Activated T-cell treated with anti-CD3 and anti-CD28 coated beads for 4 hours (primary cell): ENCODE results near the gene NRSN2.
"Not testable (repeated sequence)": the region's sequence is repeated elsewhere in the genome, so short reads cannot be mapped to it uniquely, and the experiment has no call there.

Source experiments
- DNase-seq: peaks from one replicate; pipeline ENCODE4 v3.0.0-alpha.2; 2020

NRSN2 gene

DNA sequence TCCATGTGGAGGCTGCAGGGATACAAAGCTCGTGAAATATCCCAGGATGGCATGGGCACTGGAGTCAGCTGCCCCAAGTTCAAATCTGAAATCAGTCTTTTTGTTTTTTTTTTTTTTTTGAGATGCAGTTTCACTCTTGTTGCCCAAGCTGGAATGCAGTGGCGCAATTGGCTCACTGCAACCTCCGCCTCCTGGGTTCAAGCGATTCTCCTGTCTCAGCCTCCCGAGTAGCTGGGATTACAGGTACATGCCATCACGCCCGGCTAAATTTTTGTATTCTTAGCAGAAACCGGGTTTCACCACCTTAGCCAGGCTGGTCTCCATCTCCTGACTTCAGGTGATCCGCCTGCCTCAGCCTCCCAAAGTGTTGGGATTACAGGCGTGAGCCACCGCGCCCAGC, 30.7 kb downstream of the NRSN2 start:
- not testable (repeated sequence) for DNase-seq

DNA sequence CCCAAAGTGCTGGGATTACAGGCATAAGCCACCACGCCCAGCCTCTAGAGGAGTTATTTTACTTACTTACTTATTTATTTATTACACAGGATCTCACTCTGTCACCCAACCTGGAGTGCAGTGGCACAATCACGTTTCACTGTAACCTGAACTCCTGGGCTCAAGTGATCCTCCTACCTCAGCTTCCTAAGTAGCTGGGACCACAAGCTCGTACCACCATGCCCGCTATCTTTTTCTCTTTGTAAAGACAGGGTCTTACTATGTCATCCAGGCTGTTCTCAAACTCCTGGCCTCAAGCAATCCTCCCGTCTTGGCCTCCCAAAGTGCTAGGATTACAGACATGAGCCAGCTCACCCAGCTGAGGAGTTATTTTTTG, 32.0 kb downstream of the NRSN2 start:
- no peak for DNase-seq

GRCh38 chr20:380763-381580, 34.1 kb downstream of the NRSN2 start:
- DNase-seq = peak; percentile 48

- peak; percentile 49 for DNase-seq
These were observed 34.8 kb downstream of the NRSN2 start for GRCh38 chr20:381581-382290.

GRCh38 chr20:382291-383115, 35.6 kb downstream of the NRSN2 start:
- DNase-seq = no peak

DNA sequence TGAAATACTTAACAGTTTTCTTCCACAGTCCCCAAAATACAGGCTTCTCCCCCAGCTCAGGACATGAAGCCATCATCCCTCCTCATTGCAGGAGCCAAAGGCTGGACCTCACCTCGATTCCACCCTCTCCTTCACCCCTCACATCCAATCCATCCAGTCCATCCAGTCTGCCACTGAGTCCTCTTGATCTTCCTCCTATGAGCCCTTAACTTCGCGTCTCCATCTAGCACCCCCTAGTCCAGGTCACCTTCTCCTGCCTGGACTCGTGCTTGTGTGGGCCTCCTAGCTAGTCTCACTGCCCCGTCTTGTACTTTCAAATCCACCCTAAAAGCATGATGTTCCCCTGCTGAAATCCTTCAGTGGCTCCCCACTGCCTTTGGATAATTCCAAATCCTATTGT, 37.0 kb downstream of the NRSN2 start:
- DNase-seq = no peak

DNA sequence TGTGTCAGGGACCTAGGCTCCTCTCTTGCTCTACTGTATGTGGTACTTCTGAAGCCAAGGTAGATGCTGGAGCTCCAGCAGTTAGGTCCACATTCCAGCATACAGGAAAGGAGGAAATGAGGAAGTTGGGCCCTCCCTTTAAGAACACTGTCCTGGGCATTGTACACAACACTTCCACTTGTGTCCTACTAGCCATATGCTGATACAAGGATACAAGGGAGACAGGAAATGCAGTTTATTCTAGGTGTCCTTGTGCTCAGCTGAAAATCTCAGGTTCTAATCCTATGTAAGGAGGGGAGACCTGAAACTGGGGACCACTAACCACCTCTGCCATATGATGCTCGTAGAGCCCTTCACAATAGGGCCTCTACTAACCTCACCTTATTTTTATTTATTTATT, 37.8 kb downstream of the NRSN2 start:
- no peak for DNase-seq

DNA sequence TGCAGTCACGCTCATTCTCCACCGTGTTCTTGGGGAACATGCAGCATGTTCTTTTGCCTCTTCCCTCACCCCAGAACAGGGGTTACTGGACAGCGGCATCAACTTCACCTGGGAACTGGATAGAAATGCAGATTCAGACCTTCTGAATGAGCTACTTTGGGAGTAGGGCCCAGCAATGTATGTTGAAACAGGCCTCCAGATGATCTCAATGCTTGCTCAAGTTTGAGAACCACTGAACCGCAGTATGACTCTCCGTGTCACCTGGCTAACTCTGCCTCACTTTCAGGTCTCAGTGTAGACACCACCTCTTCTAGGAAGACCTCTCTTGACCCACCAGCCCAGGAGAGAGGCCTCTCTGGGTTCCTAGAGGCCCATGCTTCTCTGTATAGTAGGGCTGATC, 38.5 kb downstream of the NRSN2 start:
- no peak for DNase-seq

GRCh38 chr20:386634-387033, 39.7 kb downstream of the NRSN2 start:
- not testable (repeated sequence) for DNase-seq

GRCh38 chr20:387520-387919, 40.6 kb downstream of the NRSN2 start:
- DNase-seq = no peak

DNA sequence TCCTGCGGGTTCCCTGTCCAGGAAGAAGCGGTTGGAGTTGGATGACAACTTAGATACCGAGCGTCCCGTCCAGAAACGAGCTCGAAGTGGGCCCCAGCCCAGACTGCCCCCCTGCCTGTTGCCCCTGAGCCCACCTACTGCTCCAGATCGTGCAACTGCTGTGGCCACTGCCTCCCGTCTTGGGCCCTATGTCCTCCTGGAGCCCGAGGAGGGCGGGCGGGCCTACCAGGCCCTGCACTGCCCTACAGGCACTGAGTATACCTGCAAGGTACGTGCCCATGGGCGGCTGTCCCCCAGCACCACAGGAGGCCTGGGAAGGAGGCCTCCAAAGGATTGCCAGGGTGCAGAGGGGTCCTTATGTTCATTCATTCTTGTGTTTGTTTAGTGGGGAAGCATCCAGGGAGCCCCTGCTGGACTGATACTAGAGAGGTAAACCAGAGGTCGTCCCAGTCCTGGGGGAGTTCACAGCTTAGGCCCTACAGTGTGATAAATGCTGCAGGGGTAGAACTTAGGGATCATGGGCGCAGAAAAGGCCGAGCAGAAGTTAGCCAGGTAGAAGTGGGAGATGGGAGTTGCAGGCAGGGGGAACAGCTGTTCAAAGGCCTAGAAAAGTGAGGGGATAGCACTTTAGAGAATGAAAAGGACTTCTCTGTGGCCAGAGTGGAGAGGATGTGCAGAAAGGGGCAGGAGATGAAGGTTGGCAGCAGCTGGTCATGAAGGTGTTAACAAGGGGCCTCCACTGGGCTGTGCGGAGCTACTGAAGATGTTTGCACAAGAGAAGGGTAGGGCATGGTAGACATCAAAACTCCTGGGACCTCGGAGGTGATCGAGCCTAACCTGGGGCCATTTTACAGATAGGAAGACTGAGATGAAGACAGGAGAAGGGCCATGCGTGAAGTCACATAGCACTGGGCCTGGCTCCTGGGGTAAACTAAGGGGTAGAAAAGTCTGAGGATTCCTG, 41.4 kb downstream of the NRSN2 start:
- DNase-seq = no peak

- DNase-seq = no peak
These were observed 42.3 kb downstream of the NRSN2 start for GRCh38 chr20:389220-389619.

- DNase-seq = no peak
These were observed 44.3 kb downstream of the NRSN2 start for GRCh38 chr20:391041-391711.

DNA sequence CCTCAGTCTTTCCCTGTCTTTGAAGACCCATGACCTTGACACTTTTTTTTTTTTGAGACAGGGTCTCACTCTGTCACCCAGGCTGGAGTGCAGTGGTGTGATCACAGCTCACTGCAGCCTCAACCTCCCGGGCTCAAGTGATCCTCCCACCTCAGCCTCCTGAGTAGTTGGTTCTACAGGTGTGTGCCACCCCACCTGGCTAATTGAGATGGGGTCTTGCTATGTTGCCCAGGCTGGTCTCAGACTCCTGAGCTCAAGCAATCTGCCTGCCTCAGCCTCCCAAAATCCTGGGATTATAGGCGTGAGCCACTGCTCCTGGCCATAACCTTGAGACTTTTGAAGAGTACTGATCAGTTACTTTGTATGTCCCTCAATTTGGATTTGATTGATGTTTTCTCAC, 46.4 kb downstream of the NRSN2 start:
- not testable (repeated sequence) for DNase-seq

DNA sequence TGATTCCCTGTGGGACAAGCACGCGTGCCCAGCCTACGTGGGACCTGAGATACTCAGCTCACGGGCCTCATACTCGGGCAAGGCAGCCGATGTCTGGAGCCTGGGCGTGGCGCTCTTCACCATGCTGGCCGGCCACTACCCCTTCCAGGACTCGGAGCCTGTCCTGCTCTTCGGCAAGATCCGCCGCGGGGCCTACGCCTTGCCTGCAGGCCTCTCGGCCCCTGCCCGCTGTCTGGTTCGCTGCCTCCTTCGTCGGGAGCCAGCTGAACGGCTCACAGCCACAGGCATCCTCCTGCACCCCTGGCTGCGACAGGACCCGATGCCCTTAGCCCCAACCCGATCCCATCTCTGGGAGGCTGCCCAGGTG, 49.3 kb downstream of the NRSN2 start:
- DNase-seq = no peak

GRCh38 chr20:396619-397431, 49.9 kb downstream of the NRSN2 start:
- DNase-seq = no peak

DNA sequence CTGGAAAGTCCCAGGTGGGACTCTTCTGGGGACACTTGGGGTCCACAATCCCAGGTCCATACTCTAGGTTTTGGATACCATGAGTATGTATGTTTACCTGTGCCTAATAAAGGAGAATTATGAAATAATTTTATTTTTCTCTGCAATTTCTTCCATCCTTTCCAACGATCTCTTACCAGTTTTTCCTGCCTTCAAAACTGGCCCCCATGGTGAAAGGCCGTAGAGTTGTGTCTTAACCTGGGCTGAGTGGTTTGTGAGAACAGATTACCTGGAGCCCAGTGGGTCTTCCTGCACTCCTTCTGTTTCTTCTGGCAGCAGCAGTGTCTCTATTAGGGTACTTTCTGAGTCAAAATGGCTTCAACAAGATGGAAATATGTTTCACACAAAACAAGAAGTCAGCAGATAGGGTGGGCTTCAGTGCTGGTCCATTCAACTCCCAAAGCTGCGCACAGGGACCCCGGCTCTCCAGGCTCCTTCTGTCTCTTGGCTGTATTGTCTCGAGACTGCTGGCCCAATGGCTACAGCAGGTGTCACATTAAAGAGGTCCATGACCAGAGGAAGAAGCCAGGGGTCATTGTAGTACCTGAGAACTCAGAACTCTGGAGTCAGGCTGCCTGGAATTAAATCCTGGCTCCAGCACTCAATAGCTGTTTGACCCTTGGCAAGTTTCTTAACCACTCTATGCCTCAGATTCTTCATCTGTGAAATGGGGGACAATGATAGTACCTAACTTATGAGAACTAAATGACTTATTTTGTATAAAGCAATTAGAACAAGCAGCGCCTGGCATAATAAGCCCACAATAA, 50.7 kb downstream of the NRSN2 start:
- no peak for DNase-seq

- DNase-seq = no peak
These were observed 52.3 kb downstream of the NRSN2 start for GRCh38 chr20:399182-399707.

DNA sequence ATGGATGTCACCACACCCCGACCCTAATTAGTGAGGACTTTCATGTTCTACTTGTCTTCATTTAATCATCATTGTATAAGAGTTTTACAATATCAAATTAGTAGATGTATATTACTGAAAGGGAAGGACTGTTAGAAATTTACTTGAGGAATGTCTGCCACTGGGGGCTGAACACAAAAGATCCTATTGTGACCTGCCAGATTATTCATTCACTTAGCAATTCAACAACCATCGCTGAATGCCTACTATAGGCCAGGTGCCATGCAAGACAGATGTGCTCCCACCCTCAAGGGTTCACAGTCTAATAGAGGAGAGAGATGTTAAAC, 53.2 kb downstream of the NRSN2 start:
- no peak for DNase-seq
